K562 (cell line): ENCODE results near the gene FASN. TPM values are rescaled to one million over a fixed set of nuclear protein-coding genes. Genes with fewer than 3 reads are reported as not detected.

Experiments
- ATAC-seq: fragments of 200-7000 bp; cut with Tn5 transposase; 3 replicates; pipeline ENCODE4 v1.9.1; 2020; ENCODE audit warnings: moderate library complexity
- BruUV-seq: library from RNA; stranded (reverse); fragments of 400-500 nt; replicated peaks from 2 replicates; lab custom pipeline; 2021; lab: Mats Ljungman, UMichigan
- CTCF ChIA-PET: fragments of 300-600 bp; formaldehyde crosslinking; extraction: SDS; loops from one replicate; lab custom pipeline; 2021; ENCODE audit warnings: low intra/inter-chr PET ratio; lab: Yijun Ruan, JAX
- POLR2A ChIA-PET: fragments of 300-600, 350-650 bp; sonication (Branson Sonifier 250); formaldehyde crosslinking; extraction: SDS; loops from one replicate; lab custom pipeline; 2021; ENCODE audit warnings: antibody characterized with exemption, inconsistent platforms; lab: Yijun Ruan, JAX
- DNase-seq, 4 experiments: peaks; one replicate each; pipeline versions ENCODE4 v3.0.0 to v3.0.0-alpha.2; 2011 to 2018; ENCODE audit warnings: low spot score in 3 of 4, mixed read lengths in 3 of 4; ENCODE audit errors: extremely low read depth in 1 of 4
- FAIRE-seq: peaks from 2 replicates; lab custom pipeline; 2011; peaks lifted over from hg19 to GRCh38; lab: Jason Lieb, UNC
- H2AFZ ChIP-seq: 2 replicates; pipeline ENCODE4 v1.6.0; 2011; ENCODE audit warnings: low read depth, low read length, control low read depth, inconsistent platforms
- H3K27ac ChIP-seq: fragments of 200-600 bp; 3 replicates; pipeline ENCODE4 v1.8.0; 2011; ENCODE audit warnings: low read depth, mild to moderate bottlenecking, control low read depth, inconsistent platforms, low read length, moderate library complexity, mixed read lengths; ENCODE audit errors: extremely low read depth
- H3K27me3 ChIP-seq, 2 experiments: fragments of 300-600 bp in 1 of 2; 2 replicates in 1 of 2; 3 replicates in 1 of 2; pipeline versions ENCODE4 v1.6.0 to v1.8.0; 2011; ENCODE audit warnings: inconsistent platforms in 2 of 2, low read length in 2 of 2, mild to moderate bottlenecking in 1 of 2, mixed read lengths in 1 of 2, moderate library complexity in 1 of 2; ENCODE audit not compliant: control insufficient read depth in 2 of 2, insufficient read depth in 2 of 2
- H3K36me3 ChIP-seq: fragments of 300-600 bp; 3 replicates; pipeline ENCODE4 v1.8.0; 2011; ENCODE audit warnings: mild to moderate bottlenecking, low read length, inconsistent platforms; ENCODE audit not compliant: control insufficient read depth, insufficient read depth
- H3K4me1 ChIP-seq, 2 experiments: fragments of 200-600 bp in 1 of 2; replicated peaks in 1 of 2; 2 replicates in 1 of 2; 3 replicates in 1 of 2; pipeline versions ENCODE4 v1.5.1 to v1.8.0; 2011; ENCODE audit warnings: inconsistent platforms in 2 of 2, low read length in 2 of 2, mild to moderate bottlenecking in 1 of 2, mixed read lengths in 1 of 2, moderate library complexity in 1 of 2; ENCODE audit not compliant: control insufficient read depth in 2 of 2, insufficient read depth in 2 of 2
- H3K4me2 ChIP-seq: 2 replicates; pipeline ENCODE4 v1.6.1; 2011; ENCODE audit warnings: low read length, control low read depth, inconsistent platforms, mixed read lengths; ENCODE audit not compliant: insufficient read depth
- H3K4me3 ChIP-seq: fragments of 200-600 bp; sonication (generic), shearing (Covaris generic); 2 replicates; pipeline ENCODE4 v1.5.1; 2016; ENCODE audit warnings: control low read depth, inconsistent platforms
- H3K79me2 ChIP-seq: fragments of 200-600 bp; 3 replicates; pipeline ENCODE4 v1.8.0; 2011; ENCODE audit warnings: low read length, inconsistent platforms; ENCODE audit not compliant: control insufficient read depth, insufficient read depth
- H3K9ac ChIP-seq, 2 experiments: 2 replicates each; pipeline versions ENCODE4 v1.6.0 to v1.6.1; 2011; ENCODE audit warnings: low read depth in 2 of 2, low read length in 2 of 2, control low read depth in 1 of 2, inconsistent platforms in 1 of 2, mild to moderate bottlenecking in 1 of 2, mixed read lengths in 1 of 2; ENCODE audit not compliant: insufficient read depth in 1 of 2
- H3K9me1 ChIP-seq: one replicate; pipeline ENCODE4 v1.6.0; 2011; ENCODE audit warnings: inconsistent platforms, mild to moderate bottlenecking, low read length, moderate library complexity; ENCODE audit not compliant: control insufficient read depth, insufficient read depth
- H3K9me3 ChIP-seq: replicated peaks from 2 replicates; pipeline ENCODE4 v1.5.1; 2011; ENCODE audit warnings: low read depth, low read length, inconsistent platforms; ENCODE audit not compliant: control insufficient read depth, insufficient read depth
- H4K20me1 ChIP-seq: replicated peaks from 2 replicates; pipeline ENCODE4 v1.6.1; 2011; ENCODE audit warnings: low read length, inconsistent platforms, mixed read lengths; ENCODE audit not compliant: control insufficient read depth, insufficient read depth
- CREB1 ChIP-seq, 2 experiments: sonication (generic) in 1 of 2; formaldehyde crosslinking in 1 of 2; IDR thresholded peaks; 2 replicates each; pipeline versions ENCODE4 v1.6.1 to v1.8.0; 2012 to 2022; ENCODE audit warnings: inconsistent platforms in 1 of 2, mild to moderate bottlenecking in 1 of 2, missing genetic modification reagents in 1 of 2, moderate library complexity in 1 of 2
- CSDE1 ChIP-seq, 2 experiments: fragments of 450-650 bp; IDR thresholded peaks; 2 replicates each; pipeline ENCODE4 v1.6.1; 2016; ENCODE audit warnings: mild to moderate bottlenecking in 1 of 2
- HCFC1 ChIP-seq: IDR thresholded peaks from 2 replicates; pipeline ENCODE4 v1.6.1; 2012; ENCODE audit warnings: low read depth, low read length, improper control_type of control experiment
- KLF6 ChIP-seq: fragments of 250-450 bp; sonication (Bioruptor Pico); IDR thresholded peaks from 2 replicates; pipeline ENCODE4 v1.4.0; 2020; ENCODE audit warnings: mild to moderate bottlenecking, moderate library complexity, borderline replicate concordance
- MIER1 ChIP-seq: fragments of 450-650 bp; IDR thresholded peaks from 2 replicates; pipeline ENCODE4 v1.6.1; 2016; ENCODE audit warnings: antibody characterized with exemption, mild to moderate bottlenecking, low read depth
- PBX2 ChIP-seq, 2 experiments: IDR thresholded peaks in 1 of 2; conservative IDR thresholded peaks in 1 of 2; 2 replicates each; pipeline ENCODE4 v1.6.1; 2016; ENCODE audit warnings: low read depth in 2 of 2, mild to moderate bottlenecking in 1 of 2, missing compliant biosample characterization in 1 of 2, missing genetic modification characterization in 1 of 2, moderate library complexity in 1 of 2
- POLR3G ChIP-seq: IDR thresholded peaks from 2 replicates; pipeline ENCODE4 v1.6.1; 2011; ENCODE audit not compliant: insufficient read length, insufficient replicate concordance; ENCODE audit errors: extremely low read depth
- RAD51 ChIP-seq: fragments of 450-650 bp; IDR thresholded peaks from 2 replicates; pipeline ENCODE4 v1.7.1; 2016; ENCODE audit warnings: low read depth, mild to moderate bottlenecking, borderline replicate concordance
- RBM15 ChIP-seq: fragments of 200-400 bp; formaldehyde crosslinking; IDR thresholded peaks from 2 replicates; pipeline ENCODE4 v1.6.1; 2018; ENCODE audit warnings: mild to moderate bottlenecking, low read length, moderate library complexity; ENCODE audit not compliant: insufficient read depth
- SMAD3 ChIP-seq: fragments of 450-650 bp; formaldehyde crosslinking; conservative IDR thresholded peaks from 2 replicates; pipeline ENCODE4 v1.4.0; 2020; ENCODE audit warnings: mild to moderate bottlenecking
- SMARCA4 ChIP-seq: fragments of 450-650 bp; IDR thresholded peaks from 2 replicates; pipeline ENCODE4 v1.6.1; 2016
- SRF ChIP-seq, 2 experiments: fragments of 250-450, 450-650 bp in 1 of 2; sonication (Bioruptor Pico) in 1 of 2; sonication (generic) in 1 of 2; formaldehyde crosslinking; IDR thresholded peaks; 2 replicates each; pipeline versions ENCODE4 v1.5.0 to v1.5.1; 2020 to 2022; ENCODE audit warnings: mild to moderate bottlenecking in 1 of 2, missing genetic modification reagents in 1 of 2
- TEAD4 ChIP-seq, 2 experiments: sonication (generic) in 1 of 2; formaldehyde crosslinking in 1 of 2; IDR thresholded peaks; 2 replicates each; pipeline versions ENCODE4 v1.6.1 to v1.8.0; 2012 to 2022; ENCODE audit warnings: borderline replicate concordance in 1 of 2, inconsistent platforms in 1 of 2, low read length in 1 of 2, mild to moderate bottlenecking in 1 of 2, missing genetic modification reagents in 1 of 2
- TGIF2 ChIP-seq: sonication (generic); formaldehyde crosslinking; IDR thresholded peaks from 2 replicates; pipeline ENCODE4 v1.8.1; 2022; ENCODE audit warnings: mild to moderate bottlenecking, missing genetic modification reagents, moderate library complexity
- ZBTB7A ChIP-seq: IDR thresholded peaks from 2 replicates; pipeline ENCODE4 v1.6.1; 2011; ENCODE audit warnings: low read depth, mild to moderate bottlenecking, low read length, moderate library complexity, borderline replicate concordance; ENCODE audit not compliant: control insufficient read depth
- ZHX1 ChIP-seq: fragments of 150-350 bp; conservative IDR thresholded peaks from 2 replicates; pipeline ENCODE4 v1.6.1; 2014; ENCODE audit warnings: low read length
- ZNF146 ChIP-seq: IDR thresholded peaks from one replicate; pipeline ENCODE4 v1.6.1; 2018; ENCODE audit warnings: missing compliant biosample characterization; ENCODE audit not compliant: unreplicated experiment
- ZZZ3 ChIP-seq: fragments of 450-650 bp; IDR thresholded peaks from 2 replicates; pipeline ENCODE4 v1.6.1; 2016; ENCODE audit warnings: antibody characterized with exemption, mild to moderate bottlenecking, moderate library complexity
- WGBS: fragments of 100-300 bp; shearing (Covaris generic); methylation state at CpG from one replicate; pipeline ENCODE4 v1.1.6; 2016; ENCODE audit warnings: low coverage, mixed read lengths; ENCODE audit not compliant: insufficient coverage; ENCODE audit errors: missing lambda C conversion rate; 5-methylcytosine and 5-hydroxymethylcytosine counted together
- in situ Hi-C: fragments of 300-500 bp; cut with MboI; formaldehyde crosslinking; loops from 4 replicates; pipeline ENCODE4 v1.15.0; 2018; ENCODE audit warnings: inconsistent platforms, mixed read lengths
- intact Hi-C: fragments of 100-400 bp; cut with micrococcal nuclease; formaldehyde crosslinking; loops from 2 replicates; pipeline ENCODE4 v1.14.2; 2022
- polyA plus RNA-seq, 8 experiments: library from polyadenylated mRNA; depleted of rRNA in 4 of 8; stranded (reverse) in 5 of 8; unstranded in 3 of 8; fragments of >200 nt; fragmentation: Nextera tagmentation in 2 of 8; fragmentation: Illumina TruSeq in 1 of 8; extraction: Ambion mirVana in 2 of 8; extraction: Trizol in 1 of 8; gene quantifications; 2 replicates each; pipeline versions ENCODE4 v1.2.1 to v1.2.3, GENCODE V29; 2011 to 2014; ENCODE audit warnings: inconsistent platforms in 1 of 8, missing spikeins in 1 of 8
- total RNA-seq, 7 experiments: library from RNA; depleted of rRNA in 6 of 7; stranded (reverse); fragments of >200 nt in 6 of 7; fragmentation: Illumina TruSeq in 2 of 7; extraction: Trizol in 2 of 7; gene quantifications; 2 replicates each; pipeline versions ENCODE4 v1.2.1 to v1.2.3, GENCODE V29; 2011 to 2021; ENCODE audit warnings: low replicate concordance in 1 of 7

The FASN gene
- total and polyA plus RNA-seq, 9 of the 15 experiments (the other 6 are each of a cell fraction or from before 2014, with no cell fraction given) = 0.15 to 663 (median 49.9) TPM

GRCh38 chr17:82113941-82114340 is 15.9 kb upstream of the FASN start:
- peak overlapping the region in 1 of 2 experiments; percentile 65; a peak in 1 of 4 replicates for H3K9ac ChIP-seq
- no peak overlapping the region for H2AFZ ChIP-seq
- peaks cover 27 to 44% of the 10 kb centered on the region in 2 experiments for H3K4me1 ChIP-seq
- no peak for DNase-seq
- no peak overlapping the region for H3K4me3 ChIP-seq
- WGBS = 88% methylated on average over 13 of the region's 13 CpGs
- peaks cover 7% of the 10 kb centered on the region for H3K9me1 ChIP-seq
- no peak for ATAC-seq
- H3K27me3 ChIP-seq = no peaks in the 10 kb centered on the region
- CTCF ChIA-PET = no interaction called here
- no peaks in the 10 kb centered on the region for H3K9me3 ChIP-seq
- no peak overlapping the region for H3K27ac ChIP-seq
- no peak for FAIRE-seq
- H4K20me1 ChIP-seq = no peaks in the 10 kb centered on the region
- POLR2A ChIA-PET = interaction anchor here (0.6 to 0.8 kb wide), 4 partner anchors 11 to 74 kb away, joined by 3 to 5 read pairs (median 4); no protein-coding TSS in a partner anchor
- in situ Hi-C loops (no loop called here), intact Hi-C loops (no loop called here)
- no peak overlapping the region for H3K4me2 ChIP-seq
- H3K36me3 ChIP-seq = peaks cover 19% of the 10 kb centered on the region; the same call in 2 of the 3 replicates
- peaks cover 2% of the 10 kb centered on the region; the same call in 1 of the 3 replicates for H3K79me2 ChIP-seq
- TF ChIP-seq KLF6 (CRISPR knock-in tag) = no peak
- no peak for TF ChIP-seq TEAD4 (IDR thresholded peaks at IDR 0.05; ENCODE audit: low read length)
- TF ChIP-seq TEAD4 (CRISPR knock-in tag; IDR thresholded peaks at IDR 0.05; ENCODE audit: borderline replicate concordance) = no peak
- TF ChIP-seq PBX2 (CRISPR knock-in tag; IDR thresholded peaks at IDR 0.05; ENCODE audit: low read depth) = no peak
- TF ChIP-seq PBX2 (tag; conservative IDR thresholded peaks at IDR 0.05; ENCODE audit: low read depth) = no peak
- TF ChIP-seq SRF (CRISPR knock-in tag; IDR thresholded peaks at IDR 0.05) = no peak
- no peak for TF ChIP-seq CREB1 (IDR thresholded peaks at IDR 0.05)
- no peak for TF ChIP-seq CREB1 (CRISPR knock-in tag; IDR thresholded peaks at IDR 0.05)
- TF ChIP-seq ZBTB7A = no peak
- no peak for TF ChIP-seq CSDE1 (IDR thresholded peaks at IDR 0.05)
- no peak for TF ChIP-seq ZZZ3
- no peak for TF ChIP-seq RBM15
- no peak for TF ChIP-seq ZHX1
- no peak for TF ChIP-seq HCFC1
- TF ChIP-seq TGIF2 (CRISPR knock-in tag) = no peak
- no peak for TF ChIP-seq MIER1
- no peak for TF ChIP-seq SMAD3 (CRISPR knock-in tag)
- no peak for TF ChIP-seq POLR3G
- no peak for TF ChIP-seq SMARCA4
- TF ChIP-seq ZNF146 (CRISPR knock-in tag) = no peak
- no peak for TF ChIP-seq RAD51
- no TSS peak for BruUV-seq
